PC-3 (cell line): ENCODE measurements around the gene MRPL27. TPM values are rescaled to one million over a fixed set of nuclear protein-coding genes. Genes with fewer than 3 reads are reported as not detected.
"Not testable (repeated sequence)": the region's sequence is repeated elsewhere in the genome, so short reads cannot be mapped to it uniquely, and the experiment has no call there.

Source experiments
- ATAC-seq: fragments of 200-7000 bp; cut with Tn5 transposase; 2 replicates; pipeline ENCODE4 v1.9.1; 2020; ENCODE audit warnings: mild to moderate bottlenecking, moderate library complexity
- BruUV-seq: library from RNA; stranded (reverse); fragments of 400-500 nt; replicated peaks from 2 replicates; lab custom pipeline; 2021; lab: Mats Ljungman, UMichigan
- CTCF ChIA-PET: fragments of 300-600 bp; sonication (Branson Sonifier 250); formaldehyde crosslinking; loops from one replicate; lab custom pipeline; 2022; ENCODE audit warnings: antibody characterized with exemption; lab: Charles Lee
- POLR2A ChIA-PET: fragments of 300-600 bp; sonication (Branson Sonifier 250); formaldehyde crosslinking; loops from one replicate; lab custom pipeline; 2022; ENCODE audit warnings: antibody characterized with exemption; ENCODE audit not compliant: unreplicated experiment; lab: Charles Lee
- DNase-seq: peaks from one replicate; pipeline ENCODE4 v3.0.0-alpha.2; 2015
- H2AFZ ChIP-seq: fragments of 300-600 bp; sonication (generic); 2 replicates; pipeline ENCODE4 v1.6.0; 2016; ENCODE audit warnings: antibody characterized with exemption, low read length
- H3F3A ChIP-seq: fragments of 300-600 bp; sonication (generic); one replicate; pipeline ENCODE4 v1.6.0; 2017; ENCODE audit warnings: antibody characterized with exemption, low read length, control low read depth, mild to moderate bottlenecking; ENCODE audit not compliant: unreplicated experiment
- H3K27ac ChIP-seq: fragments of 300-600 bp; sonication (generic); 2 replicates; pipeline ENCODE4 v1.5.1; 2016; ENCODE audit warnings: mild to moderate bottlenecking, low read length
- H3K27me3 ChIP-seq: fragments of 300-600 bp; sonication (generic); 2 replicates; pipeline ENCODE4 v1.6.1; 2016; ENCODE audit warnings: low read length, mixed read lengths
- H3K36me3 ChIP-seq: fragments of 300-600 bp; sonication (generic); 2 replicates; pipeline ENCODE4 v1.6.1; 2016; ENCODE audit warnings: low read depth, mixed run types, low read length, mixed read lengths
- H3K4me1 ChIP-seq: fragments of 300-600 bp; sonication (generic); 2 replicates; pipeline ENCODE4 v1.5.1; 2016; ENCODE audit warnings: low read length; ENCODE audit not compliant: insufficient read depth
- H3K4me2 ChIP-seq: fragments of 300-600 bp; sonication (generic); 2 replicates; pipeline ENCODE4 v1.6.0; 2016; ENCODE audit warnings: low read length
- H3K4me3 ChIP-seq: fragments of 300-600 bp; sonication (generic); 2 replicates; pipeline ENCODE4 v1.5.1; 2016; ENCODE audit warnings: mild to moderate bottlenecking, low read length, mixed read lengths
- H3K79me2 ChIP-seq: fragments of 300-600 bp; sonication (generic); 2 replicates; pipeline ENCODE4 v1.6.1; 2017; ENCODE audit warnings: low read length, mixed read lengths
- H3K9ac ChIP-seq: fragments of 300-600 bp; sonication (generic); 2 replicates; pipeline ENCODE4 v1.6.0; 2016; ENCODE audit warnings: mild to moderate bottlenecking, low read length
- H3K9me2 ChIP-seq: fragments of 300-600 bp; sonication (generic); replicated peaks from 2 replicates; pipeline ENCODE4 v1.6.1; 2016; ENCODE audit warnings: mixed run types, low read length, mixed read lengths
- H3K9me3 ChIP-seq: fragments of 300-600 bp; sonication (generic); 2 replicates; pipeline ENCODE4 v1.6.1; 2016; ENCODE audit warnings: low read length, mixed read lengths
- H4K20me1 ChIP-seq: fragments of 300-600 bp; sonication (generic); 2 replicates; pipeline ENCODE4 v1.6.1; 2016; ENCODE audit warnings: low read length, mixed read lengths
- CTCF ChIP-seq: fragments of 300-600 bp; sonication (generic); conservative IDR thresholded peaks from 2 replicates; pipeline ENCODE4 v1.5.1; 2017; ENCODE audit warnings: antibody characterized with exemption, low read depth, mild to moderate bottlenecking, low read length
- EZH2 ChIP-seq: fragments of 300-600 bp; sonication (generic); IDR thresholded peaks from one replicate; pipeline ENCODE4 v1.6.1; 2017; ENCODE audit warnings: antibody characterized with exemption, mild to moderate bottlenecking, low read length; ENCODE audit not compliant: unreplicated experiment
- EZH2phosphoT487 ChIP-seq: fragments of 300-600 bp; sonication (generic); IDR thresholded peaks from 2 replicates; pipeline ENCODE4 v1.6.1; 2018; ENCODE audit warnings: mild to moderate bottlenecking, antibody characterized with exemption, low read length, borderline replicate concordance
- intact Hi-C: fragments of 100-400 bp; cut with micrococcal nuclease; formaldehyde crosslinking; loops from 2 replicates; pipeline ENCODE4 v1.9.0; 2023
- total RNA-seq: library from RNA; depleted of rRNA; stranded (reverse); fragments of >200 nt; gene quantifications from 2 replicates; pipeline ENCODE4 v1.2.3, GENCODE V29; 2014

MRPL27 gene
- total RNA-seq, 1 experiment from 2014 or later = 168 TPM

- BruUV-seq = no TSS peak
- Histone ChIP-seq H3K9me2 (no peaks in the 10 kb centered on the region), H3K27ac (no peak overlapping the region), H3K79me2 (no peaks in the 10 kb centered on the region), H3K36me3 (no peaks in the 10 kb centered on the region), H3K4me1 (no peaks in the 10 kb centered on the region), H4K20me1 (no peaks in the 10 kb centered on the region), H3K27me3 (no peaks in the 10 kb centered on the region), H3K9me3 (no peaks in the 10 kb centered on the region), H2AFZ (no peak overlapping the region), H3F3A (no peaks in the 10 kb centered on the region), H3K4me3 (no peak overlapping the region), H3K9ac (no peak overlapping the region), H3K4me2 (no peak overlapping the region)
- intact Hi-C loops = no loop called here
- TF ChIP-seq EZH2 = no peak
- no peak for TF ChIP-seq EZH2phosphoT487
- no peak for TF ChIP-seq CTCF
- no peak for ATAC-seq
- DNase-seq = no peak
- ChIA-PET POLR2A (no interaction called here), CTCF (interaction anchor here (0.8 kb wide), 1 partner anchor 9 kb away, joined by 3 read pairs; the partner anchor contains the start of gene LRRC59)
These were observed 33.6 kb upstream of the MRPL27 start for GRCh38 chr17:50406578-50406977.

GRCh38 chr17:50405351-50405750, 32.4 kb upstream of the MRPL27 start:
- CTCF ChIA-PET, POLR2A ChIA-PET, H3F3A ChIP-seq, H3K4me2 ChIP-seq, H2AFZ ChIP-seq, DNase-seq, ATAC-seq, H3K4me3 ChIP-seq, H3K27ac ChIP-seq, H4K20me1 ChIP-seq, intact Hi-C loops, H3K4me1 ChIP-seq, H3K9me3 ChIP-seq, H3K9me2 ChIP-seq, H3K36me3 ChIP-seq, H3K27me3 ChIP-seq, H3K9ac ChIP-seq, H3K79me2 ChIP-seq, BruUV-seq: not testable (repeated sequence)

GRCh38 chr17:50399591-50399990, 26.6 kb upstream of the MRPL27 start:
- H3K4me3 ChIP-seq, H3K9me2 ChIP-seq, ATAC-seq, H3F3A ChIP-seq, H2AFZ ChIP-seq, BruUV-seq, CTCF ChIA-PET, H3K9me3 ChIP-seq, DNase-seq, H3K4me2 ChIP-seq, H3K27ac ChIP-seq, H3K9ac ChIP-seq, H3K27me3 ChIP-seq: not testable (repeated sequence)
- intact Hi-C loops = loop anchor here (10.0 kb wide), 1 partner anchor 235 kb away; the partner anchor contains the start of gene ABCC3
- Histone ChIP-seq H3K36me3 (peaks cover 11% of the 10 kb centered on the region; the same call in 1 of the 2 replicates), H3K79me2 (peaks cover 28% of the 10 kb centered on the region), H4K20me1 (peaks cover 18% of the 10 kb centered on the region), H3K4me1 (peaks cover 15% of the 10 kb centered on the region)
- POLR2A ChIA-PET = interaction anchor here (0.6 kb wide), 1 partner anchor 24 kb away, joined by 7 read pairs; no protein-coding TSS in a partner anchor

GRCh38 chr17:50398672-50399071, 25.7 kb upstream of the MRPL27 start:
- CTCF ChIA-PET = interaction anchor here (2.1 kb wide), 1 partner anchor 36 kb away, joined by 15 read pairs; no protein-coding TSS in a partner anchor

More at GRCh38 chr17:50398672-50399071, 25.7 kb upstream of the MRPL27 start:
- H3K9ac ChIP-seq, H3K4me3 ChIP-seq, ATAC-seq, DNase-seq, H3F3A ChIP-seq, POLR2A ChIA-PET, H2AFZ ChIP-seq, H3K4me2 ChIP-seq, BruUV-seq, H3K27me3 ChIP-seq, H3K9me2 ChIP-seq, H3K27ac ChIP-seq, H3K9me3 ChIP-seq: not testable (repeated sequence)
- intact Hi-C loops = loop anchor here (10.0 kb wide), 1 partner anchor 236 kb away; the partner anchor contains the start of gene ABCC3
- peaks cover 21% of the 10 kb centered on the region for H3K36me3 ChIP-seq
- H3K4me1 ChIP-seq = peaks cover 24% of the 10 kb centered on the region
- H3K79me2 ChIP-seq = peaks cover 38% of the 10 kb centered on the region
- peaks cover 27% of the 10 kb centered on the region for H4K20me1 ChIP-seq
